ENCODE measurements around the gene POFUT1.

POFUT1 gene

GRCh38 chr20:32229251-32229747 lies 21.6 kb downstream of the POFUT1 start:
- H3K4me1 ChIP-seq, result peaks cover 23% of the 10 kb centered on the region
- no peak overlapping the region for H3K4me2 ChIP-seq (ENCODE audit: low read length)
- H2AFZ ChIP-seq, result no peak overlapping the region
- H3K9me3 ChIP-seq (ENCODE audit: control insufficient read depth, low read length), result no peaks in the 10 kb centered on the region
- H3K4me3 ChIP-seq (ENCODE audit: low read depth, low read length), result no peak overlapping the region
- TF ChIP-seq, protein P1, sequence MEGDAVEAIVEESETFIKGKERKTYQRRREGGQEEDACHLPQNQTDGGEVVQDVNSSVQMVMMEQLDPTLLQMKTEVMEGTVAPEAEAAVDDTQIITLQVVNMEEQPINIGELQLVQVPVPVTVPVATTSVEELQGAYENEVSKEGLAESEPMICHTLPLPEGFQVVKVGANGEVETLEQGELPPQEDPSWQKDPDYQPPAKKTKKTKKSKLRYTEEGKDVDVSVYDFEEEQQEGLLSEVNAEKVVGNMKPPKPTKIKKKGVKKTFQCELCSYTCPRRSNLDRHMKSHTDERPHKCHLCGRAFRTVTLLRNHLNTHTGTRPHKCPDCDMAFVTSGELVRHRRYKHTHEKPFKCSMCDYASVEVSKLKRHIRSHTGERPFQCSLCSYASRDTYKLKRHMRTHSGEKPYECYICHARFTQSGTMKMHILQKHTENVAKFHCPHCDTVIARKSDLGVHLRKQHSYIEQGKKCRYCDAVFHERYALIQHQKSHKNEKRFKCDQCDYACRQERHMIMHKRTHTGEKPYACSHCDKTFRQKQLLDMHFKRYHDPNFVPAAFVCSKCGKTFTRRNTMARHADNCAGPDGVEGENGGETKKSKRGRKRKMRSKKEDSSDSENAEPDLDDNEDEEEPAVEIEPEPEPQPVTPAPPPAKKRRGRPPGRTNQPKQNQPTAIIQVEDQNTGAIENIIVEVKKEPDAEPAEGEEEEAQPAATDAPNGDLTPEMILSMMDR (IDR thresholded peaks at IDR 0.05), result no peak
- no peaks in the 10 kb centered on the region for H3K27me3 ChIP-seq (ENCODE audit: control insufficient read depth, insufficient read depth, low read length)
- H3K9ac ChIP-seq, result no peak overlapping the region
- H3K36me3 ChIP-seq (ENCODE audit: control insufficient read depth, insufficient read depth, low read length), result no peaks in the 10 kb centered on the region
- no peak overlapping the region for H3K27ac ChIP-seq
- no peaks in the 10 kb centered on the region for H3K79me2 ChIP-seq

GRCh38 chr20:32230707-32231106 lies 23.0 kb downstream of the POFUT1 start:
- peaks cover 24% of the 10 kb centered on the region for H3K4me1 ChIP-seq
- no peak overlapping the region for H3K4me3 ChIP-seq (ENCODE audit: low read depth, low read length)
- no peaks in the 10 kb centered on the region for H3K79me2 ChIP-seq
- no peak overlapping the region for H2AFZ ChIP-seq
- H3K9me3 ChIP-seq (ENCODE audit: control insufficient read depth, low read length), result no peaks in the 10 kb centered on the region
- no peak overlapping the region for H3K4me2 ChIP-seq (ENCODE audit: low read length)
- no peaks in the 10 kb centered on the region for H3K36me3 ChIP-seq (ENCODE audit: control insufficient read depth, insufficient read depth, low read length)
- TF ChIP-seq, protein P1 (IDR thresholded peaks at IDR 0.05), result no peak
- H3K27ac ChIP-seq, result no peak overlapping the region
- H3K9ac ChIP-seq, result no peak overlapping the region
- no peaks in the 10 kb centered on the region for H3K27me3 ChIP-seq (ENCODE audit: control insufficient read depth, insufficient read depth, low read length)

DNA sequence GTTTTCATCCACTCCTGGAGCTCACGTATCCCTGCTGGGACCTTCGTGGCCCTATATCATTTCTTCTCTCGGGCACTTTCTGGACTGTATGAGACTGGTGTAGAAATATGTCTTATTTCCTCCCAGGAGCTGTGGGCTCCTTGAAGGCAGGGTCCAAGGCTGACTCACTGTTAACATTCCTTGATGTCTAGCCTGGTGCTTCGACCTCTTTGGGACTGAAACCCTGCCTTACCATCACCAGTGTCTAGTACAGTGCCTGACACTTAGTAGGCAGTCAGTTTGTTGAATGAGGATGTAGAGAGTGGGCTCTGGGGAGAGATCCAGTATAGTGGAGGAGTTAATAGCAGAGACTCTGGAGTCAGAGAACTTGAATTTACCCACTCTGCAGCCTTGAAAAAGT lies 23.6 kb downstream of the POFUT1 start:
- H3K4me3 ChIP-seq (ENCODE audit: low read depth, low read length), result no peak overlapping the region
- no peak overlapping the region for H2AFZ ChIP-seq
- H3K27ac ChIP-seq, result peak overlapping the region; percentile 7
- TF ChIP-seq, protein P1 (IDR thresholded peaks at IDR 0.05), result no peak
- H3K9me3 ChIP-seq (ENCODE audit: control insufficient read depth, low read length), result no peaks in the 10 kb centered on the region
- no peaks in the 10 kb centered on the region for H3K36me3 ChIP-seq (ENCODE audit: control insufficient read depth, insufficient read depth, low read length)
- H3K27me3 ChIP-seq (ENCODE audit: control insufficient read depth, insufficient read depth, low read length), result no peaks in the 10 kb centered on the region
- no peak overlapping the region for H3K9ac ChIP-seq
- H3K4me2 ChIP-seq (ENCODE audit: low read length), result no peak overlapping the region
- no peaks in the 10 kb centered on the region for H3K79me2 ChIP-seq
- peaks cover 28% of the 10 kb centered on the region for H3K4me1 ChIP-seq

DNA sequence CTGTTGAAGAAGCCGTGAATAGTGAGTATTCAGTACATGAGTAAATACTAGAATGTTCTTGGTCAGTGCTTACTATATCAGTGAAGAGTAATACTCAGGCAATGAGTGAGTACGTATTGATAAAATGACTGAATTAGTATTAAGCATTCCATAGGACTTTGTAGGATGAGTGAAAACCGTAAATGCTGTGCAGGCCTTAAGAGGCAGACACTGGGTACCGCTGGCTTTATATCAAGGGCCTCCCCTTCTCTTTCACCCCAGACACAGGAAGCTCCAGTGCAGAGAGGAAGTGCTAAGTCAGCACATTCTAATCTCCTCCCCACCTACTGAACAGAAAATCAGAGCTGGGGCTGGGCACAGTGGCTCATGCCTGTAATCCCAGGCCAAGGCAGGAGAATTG lies 24.2 kb downstream of the POFUT1 start:
- no peaks in the 10 kb centered on the region for H3K27me3 ChIP-seq (ENCODE audit: control insufficient read depth, insufficient read depth, low read length)
- H3K4me1 ChIP-seq, result peaks cover 32% of the 10 kb centered on the region
- no peaks in the 10 kb centered on the region for H3K79me2 ChIP-seq
- H3K27ac ChIP-seq, result peak overlapping the region; percentile 33
- no peak overlapping the region for H3K4me3 ChIP-seq (ENCODE audit: low read depth, low read length)
- H3K4me2 ChIP-seq (ENCODE audit: low read length), result no peak overlapping the region
- no peaks in the 10 kb centered on the region for H3K36me3 ChIP-seq (ENCODE audit: control insufficient read depth, insufficient read depth, low read length)
- TF ChIP-seq, protein P1 (IDR thresholded peaks at IDR 0.05), result no peak
- H2AFZ ChIP-seq, result peak overlapping the region; percentile 25
- no peaks in the 10 kb centered on the region for H3K9me3 ChIP-seq (ENCODE audit: control insufficient read depth, low read length)
- no peak overlapping the region for H3K9ac ChIP-seq

- Histone ChIP-seq H3K36me3 (ENCODE audit: control insufficient read depth, insufficient read depth, low read length) (no peaks in the 10 kb centered on the region), H2AFZ (no peak overlapping the region), H3K4me2 (ENCODE audit: low read length) (no peak overlapping the region), H3K27me3 (ENCODE audit: control insufficient read depth, insufficient read depth, low read length) (no peaks in the 10 kb centered on the region), H3K27ac (peak overlapping the region; percentile 33), H3K79me2 (no peaks in the 10 kb centered on the region), H3K9ac (no peak overlapping the region), H3K9me3 (ENCODE audit: control insufficient read depth, low read length) (no peaks in the 10 kb centered on the region), H3K4me1 (peaks cover 31% of the 10 kb centered on the region), H3K4me3 (ENCODE audit: low read depth, low read length) (no peak overlapping the region)
- TF ChIP-seq, protein P1 (IDR thresholded peaks at IDR 0.05), result no peak
Observed at GRCh38 chr20:32232326-32232886, 24.7 kb downstream of the POFUT1 start.
